ENCODE data around the gene MYO18A.

Gene MYO18A

GRCh38 chr17:29059281-29059680, 120.9 kb downstream of the MYO18A start:
- no peak for TF ChIP-seq CTCF (IDR thresholded peaks at IDR 0.05)
- no peaks in the 10 kb centered on the region for H3K36me3 ChIP-seq (ENCODE audit: control insufficient read depth, insufficient read depth, low read length)
- H3K27ac ChIP-seq = no peak overlapping the region
- H2AFZ ChIP-seq = no peak overlapping the region
- no peak overlapping the region for H3K4me2 ChIP-seq (ENCODE audit: low read length)
- H3K9ac ChIP-seq = no peak overlapping the region
- no peaks in the 10 kb centered on the region for H3K27me3 ChIP-seq (ENCODE audit: control insufficient read depth, insufficient read depth, low read length)
- peaks cover 10% of the 10 kb centered on the region for H3K4me1 ChIP-seq
- no peak overlapping the region for H3K4me3 ChIP-seq (ENCODE audit: low read depth, low read length)
- no peaks in the 10 kb centered on the region for H3K79me2 ChIP-seq
- no peaks in the 10 kb centered on the region for H3K9me3 ChIP-seq (ENCODE audit: control insufficient read depth, low read length)

- Histone ChIP-seq H3K9me3 (ENCODE audit: control insufficient read depth, low read length) (no peaks in the 10 kb centered on the region), H3K4me3 (ENCODE audit: low read depth, low read length) (no peak overlapping the region), H3K27me3 (ENCODE audit: control insufficient read depth, insufficient read depth, low read length) (no peaks in the 10 kb centered on the region), H3K4me1 (peaks cover 11% of the 10 kb centered on the region), H3K4me2 (ENCODE audit: low read length) (no peak overlapping the region), H2AFZ (no peak overlapping the region), H3K9ac (no peak overlapping the region), H3K36me3 (ENCODE audit: control insufficient read depth, insufficient read depth, low read length) (no peaks in the 10 kb centered on the region), H3K79me2 (no peaks in the 10 kb centered on the region), H3K27ac (no peak overlapping the region)
- no peak for TF ChIP-seq CTCF (IDR thresholded peaks at IDR 0.05)
Observed at GRCh38 chr17:29058391-29058790, 121.8 kb downstream of the MYO18A start.

- Histone ChIP-seq H3K79me2 (no peaks in the 10 kb centered on the region), H3K4me1 (peaks cover 11% of the 10 kb centered on the region), H3K9ac (no peak overlapping the region), H2AFZ (no peak overlapping the region), H3K9me3 (ENCODE audit: control insufficient read depth, low read length) (no peaks in the 10 kb centered on the region), H3K4me2 (ENCODE audit: low read length) (no peak overlapping the region), H3K36me3 (ENCODE audit: control insufficient read depth, insufficient read depth, low read length) (no peaks in the 10 kb centered on the region), H3K27ac (no peak overlapping the region), H3K27me3 (ENCODE audit: control insufficient read depth, insufficient read depth, low read length) (no peaks in the 10 kb centered on the region), H3K4me3 (ENCODE audit: low read depth, low read length) (no peak overlapping the region)
- TF ChIP-seq CTCF (IDR thresholded peaks at IDR 0.05) = no peak
Observed at GRCh38 chr17:29057361-29057760, 122.8 kb downstream of the MYO18A start.

GRCh38 chr17:29054835-29055234, 125.4 kb downstream of the MYO18A start:
- Histone ChIP-seq H3K27ac (peak overlapping the region; percentile 18), H3K79me2 (no peaks in the 10 kb centered on the region), H3K4me2 (ENCODE audit: low read length) (peak overlapping the region; percentile 38), H2AFZ (peak overlapping the region; percentile 67), H3K9ac (no peak overlapping the region), H3K4me1 (peaks cover 11% of the 10 kb centered on the region), H3K4me3 (ENCODE audit: low read depth, low read length) (no peak overlapping the region), H3K36me3 (ENCODE audit: control insufficient read depth, insufficient read depth, low read length) (no peaks in the 10 kb centered on the region), H3K27me3 (ENCODE audit: control insufficient read depth, insufficient read depth, low read length) (no peaks in the 10 kb centered on the region), H3K9me3 (ENCODE audit: control insufficient read depth, low read length) (no peaks in the 10 kb centered on the region)
- TF ChIP-seq CTCF (IDR thresholded peaks at IDR 0.05) = no peak

GRCh38 chr17:29051731-29052130, 128.5 kb downstream of the MYO18A start:
- Histone ChIP-seq H3K27ac (no peak overlapping the region), H3K4me2 (ENCODE audit: low read length) (no peak overlapping the region), H3K4me1 (peaks cover 21% of the 10 kb centered on the region), H3K36me3 (ENCODE audit: control insufficient read depth, insufficient read depth, low read length) (no peaks in the 10 kb centered on the region), H3K9me3 (ENCODE audit: control insufficient read depth, low read length) (no peaks in the 10 kb centered on the region), H3K27me3 (ENCODE audit: control insufficient read depth, insufficient read depth, low read length) (no peaks in the 10 kb centered on the region), H3K79me2 (no peaks in the 10 kb centered on the region), H2AFZ (no peak overlapping the region), H3K9ac (no peak overlapping the region), H3K4me3 (ENCODE audit: low read depth, low read length) (no peak overlapping the region)
- no peak for TF ChIP-seq CTCF (IDR thresholded peaks at IDR 0.05)

Data from parathyroid adenoma (tissue), 2 donors.